ENCODE measurements around the gene CPEB2. TPM values are rescaled to one million over a fixed set of nuclear protein-coding genes. Genes with fewer than 3 reads are reported as not detected.

CPEB2 gene
- total and polyA plus RNA-seq, 2 experiments from 2014 or later, result 3.5 to 6.6 TPM

GRCh38 chr4:15004739-15005301 lies 2.5 kb downstream of the CPEB2 start:
- H3K27ac ChIP-seq, result peak overlapping the region; percentile 99
- H3K79me2 ChIP-seq (ENCODE audit: insufficient read depth), result peaks cover 59% of the 10 kb centered on the region
- in situ Hi-C loops (cut with MboI), result loop anchor here (25.0 kb wide), 2 partner anchors 1118 to 1368 kb away; partner anchors contain the start of gene BOD1L1

GRCh38 chr4:15005474-15006115 lies 3.3 kb downstream of the CPEB2 start:
- in situ Hi-C loops (cut with MboI), result loop anchor here (25.0 kb wide), 2 partner anchors 1118 to 1368 kb away; partner anchors contain the start of gene BOD1L1
- H3F3A ChIP-seq (ENCODE audit: insufficient read depth), result peaks cover 18% of the 10 kb centered on the region; the same call in 1 of the 2 replicates
- 42 to 43% methylated on average over 4 of the region's 4 CpGs for WGBS, 2 experiments (ENCODE audit: low coverage in 1 of 2, low lambda C conversion rate in 2 of 2, missing lambda C conversion rate in 2 of 2)
- H2AFZ ChIP-seq, result peak overlapping the region; percentile 37
- H3K27me3 ChIP-seq (replicated peaks; ENCODE audit: insufficient read depth), result no peaks in the 10 kb centered on the region
- H3K27ac ChIP-seq, result peak overlapping the region; percentile 99
- no peak for TF ChIP-seq EZH2phosphoT487 (IDR thresholded peaks at IDR 0.05; ENCODE audit: insufficient read depth, low read depth)
- no peak for TF ChIP-seq EZH2 (IDR thresholded peaks at IDR 0.05; ENCODE audit: insufficient read depth, poor library complexity, severe bottlenecking)
- H4K20me1 ChIP-seq (ENCODE audit: insufficient read depth), result no peaks in the 10 kb centered on the region
- H3K79me2 ChIP-seq (ENCODE audit: insufficient read depth), result peaks cover 67% of the 10 kb centered on the region
- peaks cover 31% of the 10 kb centered on the region for H3K36me3 ChIP-seq (ENCODE audit: low read depth)
- no peaks in the 10 kb centered on the region for H3K9me3 ChIP-seq (ENCODE audit: low read depth)
- DNase-seq, result no peak
- peak overlapping the region; percentile 99 for H3K9ac ChIP-seq
- H3K4me1 ChIP-seq (ENCODE audit: insufficient read depth), result peaks cover 26% of the 10 kb centered on the region; the same call in 1 of the 2 replicates
- H3K4me2 ChIP-seq (ENCODE audit: unreplicated experiment), result peak overlapping the region; percentile 97
- H3K9me2 ChIP-seq (ENCODE audit: insufficient read depth), result no peaks in the 10 kb centered on the region
- peak overlapping the region; percentile 85 for H3K4me3 ChIP-seq

More at GRCh38 chr4:15004739-15005301, 2.5 kb downstream of the CPEB2 start:
- Histone ChIP-seq H3K36me3 (ENCODE audit: low read depth) (peaks cover 27% of the 10 kb centered on the region), H3K4me1 (ENCODE audit: insufficient read depth) (peaks cover 28% of the 10 kb centered on the region; the same call in 1 of the 2 replicates), H2AFZ (peak overlapping the region; percentile 37), H3K9ac (peak overlapping the region; percentile 99), H3K9me2 (ENCODE audit: insufficient read depth) (no peaks in the 10 kb centered on the region), H3K4me2 (ENCODE audit: unreplicated experiment) (peak overlapping the region; percentile 97), H3K9me3 (ENCODE audit: low read depth) (no peaks in the 10 kb centered on the region), H3K27me3 (replicated peaks; ENCODE audit: insufficient read depth) (no peaks in the 10 kb centered on the region), H4K20me1 (ENCODE audit: insufficient read depth) (no peaks in the 10 kb centered on the region), H3K4me3 (peak overlapping the region; percentile 85), H3F3A (ENCODE audit: insufficient read depth) (peaks cover 19% of the 10 kb centered on the region; the same call in 1 of the 2 replicates)
- DNase-seq, result peak; percentile 85
- TF ChIP-seq EZH2 (IDR thresholded peaks at IDR 0.05; ENCODE audit: insufficient read depth, poor library complexity, severe bottlenecking), result no peak
- 1 to 2% methylated on average over 37 to 43 of the region's 43 CpGs for WGBS, 2 experiments (ENCODE audit: low coverage in 1 of 2, low lambda C conversion rate in 2 of 2, missing lambda C conversion rate in 2 of 2)

GRCh38 chr4:15006416-15007024 lies 4.2 kb downstream of the CPEB2 start:
- H3K9me2 ChIP-seq (ENCODE audit: insufficient read depth), result no peaks in the 10 kb centered on the region
- peaks cover 13% of the 10 kb centered on the region; the same call in 1 of the 2 replicates for H3F3A ChIP-seq (ENCODE audit: insufficient read depth)
- H4K20me1 ChIP-seq (ENCODE audit: insufficient read depth), result no peaks in the 10 kb centered on the region
- H3K4me1 ChIP-seq (ENCODE audit: insufficient read depth), result peaks cover 21% of the 10 kb centered on the region; the same call in 1 of the 2 replicates
- peak overlapping the region; percentile 99 for H3K9ac ChIP-seq
- in situ Hi-C loops (cut with MboI), result loop anchor here (25.0 kb wide), 2 partner anchors 1119 to 1369 kb away; partner anchors contain the start of gene BOD1L1
- no peak for TF ChIP-seq EZH2 (IDR thresholded peaks at IDR 0.05; ENCODE audit: insufficient read depth, poor library complexity, severe bottlenecking)
- TF ChIP-seq EZH2phosphoT487 (IDR thresholded peaks at IDR 0.05; ENCODE audit: insufficient read depth, low read depth), result no peak
- peaks cover 31% of the 10 kb centered on the region for H3K36me3 ChIP-seq (ENCODE audit: low read depth)
- no peaks in the 10 kb centered on the region for H3K27me3 ChIP-seq (replicated peaks; ENCODE audit: insufficient read depth)
- H3K79me2 ChIP-seq (ENCODE audit: insufficient read depth), result peaks cover 75% of the 10 kb centered on the region
- H2AFZ ChIP-seq, result no peak overlapping the region
- peak overlapping the region; percentile 85 for H3K4me3 ChIP-seq
- DNase-seq, result peak; percentile 42
- H3K4me2 ChIP-seq (ENCODE audit: unreplicated experiment), result peak overlapping the region; percentile 97
- no peak overlapping the region for H3K27ac ChIP-seq
- 66 to 80% methylated on average over 2 of the region's 2 CpGs for WGBS, 2 experiments (ENCODE audit: low coverage in 1 of 2, low lambda C conversion rate in 2 of 2, missing lambda C conversion rate in 2 of 2)
- no peaks in the 10 kb centered on the region for H3K9me3 ChIP-seq (ENCODE audit: low read depth)

- Histone ChIP-seq H4K20me1 (ENCODE audit: insufficient read depth) (no peaks in the 10 kb centered on the region), H3K4me2 (ENCODE audit: unreplicated experiment) (peak overlapping the region; percentile 97), H3K36me3 (ENCODE audit: low read depth) (peaks cover 35% of the 10 kb centered on the region), H3K27me3 (replicated peaks; ENCODE audit: insufficient read depth) (no peaks in the 10 kb centered on the region), H2AFZ (no peak overlapping the region), H3K4me3 (peak overlapping the region; percentile 85), H3K79me2 (ENCODE audit: insufficient read depth) (peaks cover 82% of the 10 kb centered on the region), H3K4me1 (ENCODE audit: insufficient read depth) (peaks cover 21% of the 10 kb centered on the region; the same call in 1 of the 2 replicates), H3F3A (ENCODE audit: insufficient read depth) (peaks cover 13% of the 10 kb centered on the region; the same call in 1 of the 2 replicates), H3K9me2 (ENCODE audit: insufficient read depth) (no peaks in the 10 kb centered on the region), H3K9me3 (ENCODE audit: low read depth) (no peaks in the 10 kb centered on the region), H3K27ac (no peak overlapping the region), H3K9ac (no peak overlapping the region)
- no peak for DNase-seq
- no peak for TF ChIP-seq EZH2phosphoT487 (IDR thresholded peaks at IDR 0.05; ENCODE audit: insufficient read depth, low read depth)
- TF ChIP-seq EZH2 (IDR thresholded peaks at IDR 0.05; ENCODE audit: insufficient read depth, poor library complexity, severe bottlenecking), result no peak
- WGBS, 2 experiments (ENCODE audit: low coverage in 1 of 2, low lambda C conversion rate in 2 of 2, missing lambda C conversion rate in 2 of 2), result 92 to 93% methylated on average over 6 of the region's 6 CpGs
- in situ Hi-C loops (cut with MboI), result loop anchor here (25.0 kb wide), 2 partner anchors 1120 to 1370 kb away; partner anchors contain the start of gene BOD1L1
Measured at GRCh38 chr4:15007201-15007600, 4.9 kb downstream of the CPEB2 start.
